H9 (cell line): ENCODE results near the gene POU2AF1. TPM values are rescaled to one million over a fixed set of nuclear protein-coding genes. Genes with fewer than 3 reads are reported as not detected.

Experiments used
- DNase-seq: peaks from one replicate; pipeline ENCODE4 v3.0.0-alpha.2; 2017
- H2AFZ ChIP-seq: one replicate; pipeline ENCODE4 v1.6.1; 2013; ENCODE audit warnings: mild to moderate bottlenecking, low read length, control low read depth, moderate library complexity
- H2AK5ac ChIP-seq: 2 replicates; pipeline ENCODE4 v1.6.1; 2013; ENCODE audit warnings: low read length, control low read depth, mixed read lengths; ENCODE audit not compliant: insufficient read length
- H2BK120ac ChIP-seq: one replicate; pipeline ENCODE4 v1.6.1; 2013; ENCODE audit warnings: low read depth, mild to moderate bottlenecking, low read length, control low read depth, inconsistent platforms; ENCODE audit not compliant: poor library complexity, severe bottlenecking
- H2BK12ac ChIP-seq: 2 replicates; pipeline ENCODE4 v1.6.1; 2013; ENCODE audit warnings: low read length, control low read depth, mixed read lengths, low read depth; ENCODE audit not compliant: insufficient read length
- H2BK15ac ChIP-seq: 2 replicates; pipeline ENCODE4 v1.6.1; 2013; ENCODE audit warnings: low read depth, low read length, control low read depth
- H2BK20ac ChIP-seq: one replicate; pipeline ENCODE4 v1.6.1; 2013; ENCODE audit warnings: low read depth, mild to moderate bottlenecking, low read length, control low read depth, inconsistent platforms; ENCODE audit not compliant: poor library complexity, severe bottlenecking
- H2BK5ac ChIP-seq: 2 replicates; pipeline ENCODE4 v1.6.1; 2013; ENCODE audit warnings: low read length, control low read depth, mixed read lengths; ENCODE audit not compliant: insufficient read length
- H3K14ac ChIP-seq: 2 replicates; pipeline ENCODE4 v1.6.1; 2013; ENCODE audit warnings: low read length, control low read depth; ENCODE audit not compliant: insufficient read depth
- H3K18ac ChIP-seq: 2 replicates; pipeline ENCODE4 v1.6.1; 2013; ENCODE audit warnings: low read depth, mild to moderate bottlenecking, mixed read lengths, low read length, control low read depth; ENCODE audit not compliant: insufficient read length
- H3K23ac ChIP-seq: 2 replicates; pipeline ENCODE4 v1.6.1; 2013; ENCODE audit warnings: low read length, control low read depth, mixed read lengths, low read depth; ENCODE audit not compliant: insufficient read length
- H3K23me2 ChIP-seq: 2 replicates; pipeline ENCODE4 v1.6.1; 2013; ENCODE audit warnings: low read depth, mild to moderate bottlenecking, mixed read lengths, low read length, control low read depth; ENCODE audit not compliant: insufficient read length, poor library complexity, severe bottlenecking
- H3K27ac ChIP-seq: 2 replicates; pipeline ENCODE4 v1.5.1; 2013; ENCODE audit warnings: low read length, control low read depth, mixed read lengths, low read depth; ENCODE audit not compliant: insufficient read length
- H3K27me3 ChIP-seq: 2 replicates; pipeline ENCODE4 v1.6.1; 2013; ENCODE audit warnings: low read length, control low read depth, inconsistent platforms; ENCODE audit not compliant: insufficient read depth
- H3K4ac ChIP-seq: 2 replicates; pipeline ENCODE4 v1.6.1; 2013; ENCODE audit warnings: low read depth, mild to moderate bottlenecking, control low read depth, inconsistent platforms, low read length, moderate library complexity
- H3K4me1 ChIP-seq: 2 replicates; pipeline ENCODE4 v1.6.1; 2013; ENCODE audit warnings: low read length, control low read depth, inconsistent platforms; ENCODE audit not compliant: insufficient read depth
- H3K4me2 ChIP-seq: 2 replicates; pipeline ENCODE4 v1.6.1; 2013; ENCODE audit warnings: low read length, control low read depth, mixed read lengths; ENCODE audit not compliant: insufficient read length, insufficient read depth
- H3K56ac ChIP-seq: 2 replicates; pipeline ENCODE4 v1.6.1; 2013; ENCODE audit warnings: low read depth, mild to moderate bottlenecking, mixed read lengths, low read length, control low read depth; ENCODE audit not compliant: insufficient read length
- H3K79me1 ChIP-seq: 2 replicates; pipeline ENCODE4 v1.6.1; 2013; ENCODE audit warnings: low read depth, mild to moderate bottlenecking, moderate library complexity, low read length, control low read depth, inconsistent platforms; ENCODE audit not compliant: insufficient read depth, poor library complexity, severe bottlenecking
- H3K79me2 ChIP-seq: 2 replicates; pipeline ENCODE4 v1.6.1; 2013; ENCODE audit warnings: low read length, control low read depth, inconsistent platforms; ENCODE audit not compliant: insufficient read depth
- H3K9ac ChIP-seq: 2 replicates; pipeline ENCODE4 v1.6.1; 2013; ENCODE audit warnings: low read length, control low read depth, mixed read lengths; ENCODE audit not compliant: insufficient read length; ENCODE audit errors: extremely low read depth
- H3K9me3 ChIP-seq: one replicate; pipeline ENCODE4 v1.6.1; 2013; ENCODE audit warnings: low read depth, low read length, inconsistent platforms; ENCODE audit not compliant: control insufficient read depth
- H3T11ph ChIP-seq: one replicate; pipeline ENCODE4 v1.6.1; 2013; ENCODE audit warnings: mild to moderate bottlenecking, low read length, control low read depth, inconsistent platforms
- H4K20me1 ChIP-seq: one replicate; pipeline ENCODE4 v1.6.1; 2013; ENCODE audit not compliant: control insufficient read depth, insufficient read length, insufficient read depth
- H4K5ac ChIP-seq: 2 replicates; pipeline ENCODE4 v1.6.1; 2013; ENCODE audit warnings: low read depth, mild to moderate bottlenecking, mixed read lengths, low read length, control low read depth; ENCODE audit not compliant: insufficient read length
- H4K8ac ChIP-seq: replicated peaks from 2 replicates; pipeline ENCODE4 v1.6.1; 2013; ENCODE audit warnings: low read length, control low read depth, mixed read lengths, low read depth; ENCODE audit not compliant: insufficient read length
- H4K91ac ChIP-seq: 2 replicates; pipeline ENCODE4 v1.6.1; 2013; ENCODE audit warnings: low read depth, mild to moderate bottlenecking, moderate library complexity, mixed read lengths, low read length, control low read depth; ENCODE audit not compliant: insufficient read length
- H3K27ac Mint-ChIP-seq, 3 experiments: 2 replicates in 2 of 3; 3 replicates in 1 of 3; pipeline ENCODE4 v1.8.0; 2020 to 2021; ENCODE audit warnings: mixed read lengths in 3 of 3, mild to moderate bottlenecking in 1 of 3, moderate library complexity in 1 of 3
- H3K27me3 Mint-ChIP-seq: 2 replicates; pipeline ENCODE4 v1.8.0; 2021; ENCODE audit warnings: low read depth, mild to moderate bottlenecking, moderate library complexity, mixed read lengths
- H3K36me3 Mint-ChIP-seq, 3 experiments: 2 replicates in 2 of 3; 3 replicates in 1 of 3; pipeline ENCODE4 v1.8.0; 2020 to 2021; ENCODE audit warnings: low read depth in 3 of 3, mixed read lengths in 3 of 3; ENCODE audit not compliant: insufficient read depth in 1 of 3
- H3K4me1 Mint-ChIP-seq, 2 experiments: 2 replicates each; pipeline ENCODE4 v1.8.0; 2020; ENCODE audit warnings: mixed read lengths in 2 of 2
- H3K4me3 Mint-ChIP-seq, 2 experiments: 2 replicates in 1 of 2; 3 replicates in 1 of 2; pipeline ENCODE4 v1.8.0; 2020 to 2021; ENCODE audit warnings: mild to moderate bottlenecking in 2 of 2, mixed read lengths in 2 of 2, moderate library complexity in 1 of 2
- H3K9me3 Mint-ChIP-seq, 2 experiments: 2 replicates in 1 of 2; 3 replicates in 1 of 2; pipeline ENCODE4 v1.8.0; 2020; ENCODE audit warnings: mild to moderate bottlenecking in 2 of 2, mixed read lengths in 2 of 2, moderate library complexity in 1 of 2
- CTCF ChIP-seq: fragments of 200-600 bp; sonication (generic); conservative IDR thresholded peaks from 3 replicates; pipeline ENCODE4 v1.8.0; 2021; ENCODE audit warnings: antibody characterized with exemption, mild to moderate bottlenecking
- WGBS: extraction: QIAGEN DNeasy Blood & Tissue Kit; methylation state at CpG from one replicate; pipeline ENCODE4 v1.1.7; 2013; ENCODE audit warnings: missing lambda C conversion rate, low lambda C conversion rate, mixed read lengths; ENCODE audit not compliant: insufficient read length; ENCODE audit errors: extremely low coverage; 5-methylcytosine and 5-hydroxymethylcytosine counted together
- total RNA-seq: library from RNA; stranded (reverse); gene quantifications from 2 replicates; pipeline ENCODE4 v1.2.1, GENCODE V29; 2021

Gene POU2AF1
- total RNA-seq, 1 experiment from 2014 or later: not detected

GRCh38 chr11:111353776-111354600, 25.1 kb downstream of the POU2AF1 start:
- no peak overlapping the region for H2BK120ac ChIP-seq
- no peak overlapping the region for H2BK5ac ChIP-seq
- H3K79me1 ChIP-seq: no peaks in the 10 kb centered on the region
- H3K4me2 ChIP-seq: no peak overlapping the region
- H3K14ac ChIP-seq: no peak overlapping the region
- no peak overlapping the region for H2AFZ ChIP-seq
- no peak overlapping the region for H2AK5ac ChIP-seq
- H3K27me3 Mint-ChIP-seq: peaks cover 3% of the 10 kb centered on the region; the same call in 1 of the 2 replicates
- no peak overlapping the region for H3K56ac ChIP-seq
- no peak for TF ChIP-seq CTCF
- H3K4me1 ChIP-seq: no peaks in the 10 kb centered on the region
- H4K5ac ChIP-seq: no peak overlapping the region
- no peak overlapping the region for H2BK20ac ChIP-seq
- H4K20me1 ChIP-seq: no peaks in the 10 kb centered on the region
- H2BK12ac ChIP-seq: no peak overlapping the region
- no peaks in the 10 kb centered on the region; a peak in 1 of 5 replicates for H3K9me3 Mint-ChIP-seq
- no peak overlapping the region for H4K91ac ChIP-seq
- H3K79me2 ChIP-seq: no peaks in the 10 kb centered on the region
- WGBS: 79% methylated on average over 1 of the region's 16 CpGs
- no peak overlapping the region for H3K23ac ChIP-seq
- no peak overlapping the region for H3T11ph ChIP-seq
- no peak for DNase-seq
- no peak overlapping the region for H2BK15ac ChIP-seq
- no peak overlapping the region for H3K9ac ChIP-seq
- no peaks in the 10 kb centered on the region for H3K36me3 Mint-ChIP-seq
- H3K23me2 ChIP-seq: no peaks in the 10 kb centered on the region
- no peaks in the 10 kb centered on the region for H3K27me3 ChIP-seq
- no peak overlapping the region for H3K27ac ChIP-seq
- no peak overlapping the region for H3K4ac ChIP-seq
- no peaks in the 10 kb centered on the region for H3K9me3 ChIP-seq
- H4K8ac ChIP-seq: no peak overlapping the region
- H3K4me1 Mint-ChIP-seq: no peaks in the 10 kb centered on the region
- H3K18ac ChIP-seq: no peak overlapping the region
- no peak overlapping the region for H3K4me3 Mint-ChIP-seq
- H3K27ac Mint-ChIP-seq: no peak overlapping the region
